HEK293 (cell line): ENCODE results near the gene ELP6.

Experiments used
- ATF2 ChIP-seq: fragments of 450-650 bp; formaldehyde crosslinking; IDR thresholded peaks from 2 replicates; pipeline ENCODE4 v1.5.1; 2016; ENCODE audit warnings: missing biosample characterization, missing genetic modification characterization, low read depth
- GLI2 ChIP-seq: fragments of 450-650 bp; formaldehyde crosslinking; IDR thresholded peaks from 2 replicates; pipeline ENCODE4; 2017; ENCODE audit warnings: missing biosample characterization, missing genetic modification characterization, low read depth, borderline replicate concordance
- HOXA7 ChIP-seq: sonication (generic); formaldehyde crosslinking; IDR thresholded peaks from 2 replicates; pipeline ENCODE4 v1.8.1; 2022; ENCODE audit warnings: missing genetic modification reagents, borderline replicate concordance
- HOXC10 ChIP-seq: sonication (generic); formaldehyde crosslinking; IDR thresholded peaks from 2 replicates; pipeline ENCODE4 v1.8.1; 2023; ENCODE audit warnings: mild to moderate bottlenecking, missing genetic modification reagents
- SCRT2 ChIP-seq: fragments of 450-650 bp; formaldehyde crosslinking; IDR thresholded peaks from 2 replicates; pipeline ENCODE4 v1.5.1; 2016; ENCODE audit warnings: missing biosample characterization, missing genetic modification characterization
- SETDB1 ChIP-seq: IDR thresholded peaks from one replicate; pipeline ENCODE4 v1.6.1; 2017; ENCODE audit warnings: mild to moderate bottlenecking, low read length, moderate library complexity, mixed read lengths; ENCODE audit not compliant: insufficient read length
- TCF7L2 ChIP-seq: IDR thresholded peaks from 2 replicates; pipeline ENCODE4 v1.6.1; 2011; ENCODE audit warnings: low read depth, mild to moderate bottlenecking, inconsistent platforms, low read length, moderate library complexity, borderline replicate concordance
- TSHZ1 ChIP-seq: fragments of 450-650 bp; formaldehyde crosslinking; IDR thresholded peaks from 2 replicates; pipeline ENCODE4 v1.5.1; 2016; ENCODE audit warnings: missing biosample characterization, missing genetic modification characterization, borderline replicate concordance
- ZBTB11 ChIP-seq: fragments of 450-650 bp; formaldehyde crosslinking; conservative IDR thresholded peaks from 2 replicates; pipeline ENCODE4 v1.5.1; 2016; ENCODE audit warnings: low read depth, missing biosample characterization, missing genetic modification characterization
- ZBTB26 ChIP-seq: fragments of 450-650 bp; formaldehyde crosslinking; optimal IDR thresholded peaks from 2 replicates; pipeline ENCODE3; 2016; ENCODE audit warnings: missing biosample characterization, mild to moderate bottlenecking, missing genetic modification characterization
- ZFP41 ChIP-seq: fragments of 450-650 bp; formaldehyde crosslinking; IDR thresholded peaks from 2 replicates; pipeline ENCODE4 v1.5.1; 2016; ENCODE audit warnings: missing biosample characterization, missing genetic modification characterization, borderline replicate concordance
- ZNF18 ChIP-seq: fragments of 450-650 bp; formaldehyde crosslinking; IDR thresholded peaks from 2 replicates; pipeline ENCODE4 v1.5.1; 2016; ENCODE audit warnings: missing biosample characterization, missing genetic modification characterization
- ZNF221 ChIP-seq: fragments of 450-650 bp; formaldehyde crosslinking; IDR thresholded peaks from 2 replicates; pipeline ENCODE4 v1.5.1; 2017; ENCODE audit warnings: missing biosample characterization, missing genetic modification characterization, borderline replicate concordance
- ZNF23 ChIP-seq: fragments of 450-650 bp; formaldehyde crosslinking; IDR thresholded peaks from 2 replicates; pipeline ENCODE4 v1.5.1; 2016; ENCODE audit warnings: missing biosample characterization, missing genetic modification characterization, borderline replicate concordance
- ZNF274 ChIP-seq, 2 experiments: fragments of 200-500 bp in 1 of 2; fragments of 450-650 bp in 1 of 2; sonication (Bioruptor generic) in 1 of 2; formaldehyde crosslinking in 1 of 2; IDR thresholded peaks; 2 replicates each; pipeline versions ENCODE4 v1.5.1 to v1.6.1; 2014 to 2016; ENCODE audit warnings: borderline replicate concordance in 1 of 2, inconsistent platforms in 1 of 2, low read length in 1 of 2, missing biosample characterization in 1 of 2, missing genetic modification characterization in 1 of 2
- ZNF324 ChIP-seq: fragments of 450-650 bp; formaldehyde crosslinking; IDR thresholded peaks from 2 replicates; pipeline ENCODE4 v1.5.1; 2016; ENCODE audit warnings: missing biosample characterization, missing genetic modification characterization
- ZNF341 ChIP-seq: fragments of 450-650 bp; formaldehyde crosslinking; IDR thresholded peaks from 2 replicates; pipeline ENCODE4; 2016; ENCODE audit warnings: low read depth, missing biosample characterization, missing genetic modification characterization
- ZNF423 ChIP-seq: fragments of 450-650 bp; formaldehyde crosslinking; IDR thresholded peaks from 2 replicates; pipeline ENCODE4 v1.5.1; 2016; ENCODE audit warnings: missing biosample characterization, missing genetic modification characterization
- ZNF571 ChIP-seq: fragments of 450-650 bp; formaldehyde crosslinking; IDR thresholded peaks from 2 replicates; pipeline ENCODE4 v1.5.0; 2017; ENCODE audit warnings: missing biosample characterization, missing genetic modification characterization
- ZNF623 ChIP-seq: fragments of 450-650 bp; formaldehyde crosslinking; IDR thresholded peaks from 2 replicates; pipeline ENCODE4 v1.5.1; 2016; ENCODE audit warnings: missing biosample characterization, missing genetic modification characterization
- ZNF626 ChIP-seq: fragments of 450-650 bp; sonication (Bioruptor Pico); formaldehyde crosslinking; IDR thresholded peaks from 2 replicates; pipeline ENCODE4 v1.5.1; 2018; ENCODE audit warnings: missing biosample characterization, missing genetic modification characterization, inconsistent platforms
- ZNF660 ChIP-seq: fragments of 450-650 bp; IDR thresholded peaks from 2 replicates; pipeline ENCODE4 v1.5.1; 2018; ENCODE audit warnings: missing biosample characterization, mild to moderate bottlenecking, missing genetic modification characterization
- ZNF664 ChIP-seq: fragments of 450-650 bp; formaldehyde crosslinking; IDR thresholded peaks from 2 replicates; pipeline ENCODE4 v1.5.1; 2016; ENCODE audit warnings: missing biosample characterization, missing genetic modification characterization
- ZNF701 ChIP-seq: fragments of 450-650 bp; formaldehyde crosslinking; IDR thresholded peaks from 2 replicates; pipeline ENCODE4 v1.5.1; 2016; ENCODE audit warnings: missing biosample characterization, missing genetic modification characterization
- ZNF707 ChIP-seq: fragments of 450-650 bp; formaldehyde crosslinking; IDR thresholded peaks from 2 replicates; pipeline ENCODE4 v1.5.1; 2016; ENCODE audit warnings: missing biosample characterization, missing genetic modification characterization
- ZNF777 ChIP-seq: fragments of 450-650 bp; formaldehyde crosslinking; IDR thresholded peaks from 2 replicates; pipeline ENCODE4 v1.5.1; 2017; ENCODE audit warnings: missing biosample characterization, missing genetic modification characterization, borderline replicate concordance
- ZNF843 ChIP-seq: fragments of 450-650 bp; formaldehyde crosslinking; IDR thresholded peaks from 2 replicates; pipeline ENCODE4 v1.5.1; 2016; ENCODE audit warnings: missing biosample characterization, missing genetic modification characterization
- ZSCAN23 ChIP-seq: fragments of 450-650 bp; formaldehyde crosslinking; IDR thresholded peaks from 2 replicates; pipeline ENCODE4 v1.5.1; 2016; ENCODE audit warnings: missing biosample characterization, missing genetic modification characterization

ELP6 gene

GRCh38 chr3:47513125-47513929, at the start of gene ELP6 (continued):
- TF ChIP-seq TSHZ1 (tag by site-specific recombination): 0 out of 2 replicates have a peak, but pooled peaks have one; percentile 21
- no peak for TF ChIP-seq ATF2 (tag by site-specific recombination)
- TF ChIP-seq ZFP41 (tag by site-specific recombination): no peak
- TF ChIP-seq HOXC10: no peak
- TF ChIP-seq ZNF664: no peak
- peak; percentile 79 for TF ChIP-seq ZBTB26 (tag by site-specific recombination)
- 0 out of 2 replicates have a peak, but pooled peaks have one; percentile 35 for TF ChIP-seq ZNF324 (tag by site-specific recombination)
- peak; percentile 13; the same call in 1 of the 2 replicates for TF ChIP-seq ZNF660 (tag by site-specific recombination)
- no peak for TF ChIP-seq TCF7L2
- no peak for TF ChIP-seq ZNF571 (tag by site-specific recombination)
- TF ChIP-seq ZNF221 (tag by site-specific recombination): no peak
- no peak for TF ChIP-seq ZNF707 (tag by site-specific recombination)
- no peak for TF ChIP-seq GLI2 (tag by site-specific recombination)
- no peak for TF ChIP-seq ZNF623
- TF ChIP-seq ZNF701 (tag by site-specific recombination): no peak
- no peak for TF ChIP-seq ZNF423
- TF ChIP-seq ZNF777 (tag by site-specific recombination): no peak
- peak; percentile 63 for TF ChIP-seq ZNF341
- TF ChIP-seq ZNF843 (tag by site-specific recombination): no peak
- no peak for TF ChIP-seq ZNF274 (IDR thresholded peaks at IDR 0.05; ENCODE audit: low read length)
- TF ChIP-seq ZNF274 (tag by site-specific recombination; IDR thresholded peaks at IDR 0.05; ENCODE audit: borderline replicate concordance): no peak
- no peak for TF ChIP-seq ZSCAN23 (tag by site-specific recombination)
- no peak for TF ChIP-seq SETDB1
- no peak for TF ChIP-seq ZNF626 (tag by site-specific recombination)
- no peak for TF ChIP-seq ZNF23
- TF ChIP-seq SCRT2: no peak
- TF ChIP-seq ZNF18 (tag by site-specific recombination): no peak
- TF ChIP-seq ZBTB11 (tag by site-specific recombination): peak; percentile 92
- TF ChIP-seq HOXA7 (CRISPR knock-in tag): no peak
